IgD-negative memory B cell (primary cell): ENCODE results near the gene TFAP2E. TPM values are rescaled to one million over a fixed set of nuclear protein-coding genes. Genes with fewer than 3 reads are reported as not detected.

ENCODE experiments used
- H3K27ac Mint-ChIP-seq, 3 donors: one replicate each; pipeline ENCODE4 v1.8.0; 2020 to 2022; ENCODE audit warnings: mild to moderate bottlenecking in 3 of 3, mixed read lengths in 3 of 3, moderate library complexity in 1 of 3
- H3K27me3 Mint-ChIP-seq: one replicate; pipeline ENCODE4 v1.8.0; 2021; ENCODE audit warnings: mixed read lengths
- H3K36me3 Mint-ChIP-seq: one replicate; pipeline ENCODE4 v1.8.0; 2020; ENCODE audit warnings: mild to moderate bottlenecking, mixed read lengths
- H3K4me1 Mint-ChIP-seq, 3 donors: one replicate each; pipeline ENCODE4 v1.8.0; 2020 to 2022; ENCODE audit warnings: mixed read lengths in 3 of 3, mild to moderate bottlenecking in 1 of 3
- H3K4me3 Mint-ChIP-seq, 4 donors: one replicate each; pipeline ENCODE4 v1.8.0; 2020 to 2022; ENCODE audit warnings: mild to moderate bottlenecking in 4 of 4, mixed read lengths in 4 of 4, moderate library complexity in 3 of 4
- H3K9me3 Mint-ChIP-seq, 3 donors: one replicate each; pipeline ENCODE4 v1.8.0; 2020 to 2021; ENCODE audit warnings: mixed read lengths in 3 of 3, mild to moderate bottlenecking in 1 of 3
- polyA plus RNA-seq: library from polyadenylated mRNA; unstranded; fragments of 300-500 nt; fragmentation: Illumina TruSeq; gene quantifications from one replicate; pipeline ENCODE4 v1.2.3, GENCODE V29; 2021

TFAP2E gene
- polyA plus RNA-seq = 0.31 TPM

- Mint-ChIP-seq H3K4me3 (peak within 1 kb of the TSS in 2 of 4 donors; percentile 7 to 65), H3K36me3 (peaks cover 3% of the 10 kb centered on the region), H3K9me3 (peaks cover 0 to 2% (median 0%) of the 10 kb centered on the region in 3 donors), H3K27me3 (peaks cover 18% of the 10 kb centered on the region), H3K4me1 (peaks cover 8 to 12% (median 10%) of the 10 kb centered on the region in 3 donors), H3K27ac (peak within 1 kb of the TSS in 1 of 3 donors; percentile 19)
These were observed at the start of gene TFAP2E for GRCh38 chr1:35573198-35574124. Gene TFAP2E, plus strand, starts transcription at chr1:35573314. Its CDS starts 264 bp downstream, at chr1:35573578.

GRCh38 chr1:35524106-35524505 lies 49.0 kb upstream of the TFAP2E start:
- H3K36me3 Mint-ChIP-seq = peaks cover 13% of the 10 kb centered on the region
- H3K4me3 Mint-ChIP-seq = no peak overlapping the region
- peaks cover 2 to 12% (median 5%) of the 10 kb centered on the region in 3 donors for H3K4me1 Mint-ChIP-seq
- H3K27ac Mint-ChIP-seq = no peak overlapping the region
- H3K9me3 Mint-ChIP-seq = peaks cover 0 to 3% (median 0%) of the 10 kb centered on the region in 3 donors
- no peaks in the 10 kb centered on the region for H3K27me3 Mint-ChIP-seq

DNA sequence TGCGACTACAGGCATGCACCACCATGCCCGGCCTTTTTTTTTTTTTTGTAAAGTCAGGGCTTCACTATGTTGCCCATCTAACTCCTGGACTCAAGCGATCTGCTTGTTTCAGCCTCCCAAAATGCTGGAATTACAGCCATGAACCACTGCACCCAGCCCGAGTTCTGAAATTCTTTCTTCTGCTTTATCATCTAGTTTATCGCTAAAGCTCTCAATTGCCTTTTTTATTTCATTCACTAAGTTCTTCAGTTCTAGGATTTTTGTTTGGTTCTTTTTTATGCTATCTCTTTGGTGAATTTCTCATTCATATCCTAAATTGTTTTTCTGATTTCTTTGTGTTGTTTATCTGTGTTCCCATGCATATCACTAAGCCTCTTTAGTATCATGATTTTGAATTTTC lies 42.9 kb upstream of the TFAP2E start:
- Mint-ChIP-seq H3K27me3 (no peaks in the 10 kb centered on the region), H3K4me3 (no peak overlapping the region), H3K9me3 (peaks cover 0 to 5% (median 4%) of the 10 kb centered on the region in 3 donors), H3K36me3 (peaks cover 13% of the 10 kb centered on the region), H3K27ac (no peak overlapping the region), H3K4me1 (peaks cover 2 to 7% (median 5%) of the 10 kb centered on the region in 3 donors)

DNA sequence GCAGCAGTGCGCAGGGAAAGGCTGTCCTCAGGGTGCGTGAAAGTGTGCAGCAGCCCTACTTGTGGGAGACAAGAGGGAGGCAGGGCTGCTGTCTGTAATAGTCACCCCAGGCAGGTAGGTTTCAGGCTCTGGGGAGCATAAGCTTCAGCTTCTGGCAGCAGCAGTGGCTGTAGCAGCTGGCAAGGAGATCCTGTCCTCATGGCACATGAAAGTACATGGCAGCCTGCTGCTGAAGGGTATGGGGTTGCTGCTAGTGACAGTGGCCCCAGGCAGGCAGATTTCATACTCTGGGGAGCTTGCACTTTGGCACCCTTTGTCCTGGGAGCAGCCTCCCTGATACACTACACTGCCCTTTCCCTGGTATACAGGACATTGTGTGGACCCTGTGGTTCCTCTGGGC lies 42.2 kb upstream of the TFAP2E start:
- H3K9me3 Mint-ChIP-seq = peaks cover 0 to 5% (median 4%) of the 10 kb centered on the region in 3 donors
- H3K27ac Mint-ChIP-seq = no peak overlapping the region
- peaks cover 13% of the 10 kb centered on the region for H3K36me3 Mint-ChIP-seq
- no peak overlapping the region for H3K4me3 Mint-ChIP-seq
- H3K27me3 Mint-ChIP-seq = no peaks in the 10 kb centered on the region
- H3K4me1 Mint-ChIP-seq = peaks cover 3 to 13% (median 8%) of the 10 kb centered on the region in 3 donors

DNA sequence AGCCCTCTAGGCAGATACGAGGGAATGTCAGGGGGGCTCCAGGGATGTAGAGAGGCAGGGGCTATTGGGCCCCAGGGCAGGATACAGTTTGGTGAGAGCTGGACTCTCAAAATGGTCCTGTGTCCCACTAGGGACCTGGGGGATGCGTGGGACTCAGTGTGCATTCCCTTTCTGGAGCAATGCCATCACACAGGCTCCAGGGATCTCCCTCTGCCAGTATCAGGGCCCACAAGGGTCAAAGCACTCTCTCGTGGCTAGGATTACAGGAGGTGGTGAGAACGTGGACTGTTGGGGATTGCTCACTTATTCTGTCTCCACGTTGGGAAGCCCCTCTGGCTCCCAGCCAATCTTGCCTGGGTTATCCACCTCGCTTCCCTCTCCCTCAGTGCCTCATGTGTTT lies 41.7 kb upstream of the TFAP2E start:
- no peak overlapping the region for H3K27ac Mint-ChIP-seq
- peaks cover 4 to 13% (median 9%) of the 10 kb centered on the region in 3 donors for H3K4me1 Mint-ChIP-seq
- no peak overlapping the region for H3K4me3 Mint-ChIP-seq
- H3K27me3 Mint-ChIP-seq = no peaks in the 10 kb centered on the region
- peaks cover 0 to 5% (median 4%) of the 10 kb centered on the region in 3 donors for H3K9me3 Mint-ChIP-seq
- peaks cover 13% of the 10 kb centered on the region for H3K36me3 Mint-ChIP-seq

GRCh38 chr1:35532497-35533223 lies 40.5 kb upstream of the TFAP2E start:
- Mint-ChIP-seq H3K27me3 (no peaks in the 10 kb centered on the region), H3K4me3 (no peak overlapping the region), H3K4me1 (peaks cover 4 to 19% (median 11%) of the 10 kb centered on the region in 3 donors), H3K9me3 (peaks cover 0 to 5% (median 4%) of the 10 kb centered on the region in 3 donors), H3K27ac (no peak overlapping the region), H3K36me3 (peaks cover 13% of the 10 kb centered on the region)

GRCh38 chr1:35533586-35533985 lies 39.5 kb upstream of the TFAP2E start:
- peaks cover 5 to 25% (median 14%) of the 10 kb centered on the region in 3 donors for H3K4me1 Mint-ChIP-seq
- H3K27me3 Mint-ChIP-seq = no peaks in the 10 kb centered on the region
- peak overlapping the region in 1 of 4 donors; percentile 12 for H3K4me3 Mint-ChIP-seq
- peak overlapping the region in 1 of 3 donors; percentile 13 for H3K27ac Mint-ChIP-seq
- peaks cover 0 to 5% (median 4%) of the 10 kb centered on the region in 3 donors for H3K9me3 Mint-ChIP-seq
- H3K36me3 Mint-ChIP-seq = peaks cover 10% of the 10 kb centered on the region

DNA sequence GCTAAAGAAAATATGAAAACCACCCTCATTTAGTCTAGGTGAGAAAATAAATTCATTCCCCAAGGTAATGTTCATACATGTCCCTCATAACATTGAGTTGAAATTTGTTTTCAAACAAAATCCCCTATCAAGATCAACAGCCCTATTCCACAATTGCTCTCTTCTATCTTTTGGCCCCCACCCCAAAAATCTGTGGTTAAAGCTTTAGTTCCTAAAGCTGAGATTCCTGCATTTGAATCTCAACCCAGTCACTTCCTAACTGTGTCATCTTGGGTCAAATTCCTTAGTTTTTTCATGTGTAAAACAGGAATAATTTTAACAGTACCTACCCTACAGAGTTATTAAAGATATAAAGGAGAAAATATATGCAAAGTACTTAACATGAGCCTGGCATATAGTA lies 37.9 kb upstream of the TFAP2E start:
- H3K36me3 Mint-ChIP-seq = peaks cover 9% of the 10 kb centered on the region
- H3K4me3 Mint-ChIP-seq = no peak overlapping the region
- H3K4me1 Mint-ChIP-seq = peaks cover 22 to 38% (median 31%) of the 10 kb centered on the region in 3 donors
- no peak overlapping the region for H3K27ac Mint-ChIP-seq
- H3K27me3 Mint-ChIP-seq = no peaks in the 10 kb centered on the region
- H3K9me3 Mint-ChIP-seq = peaks cover 0 to 4% (median 3%) of the 10 kb centered on the region in 3 donors

DNA sequence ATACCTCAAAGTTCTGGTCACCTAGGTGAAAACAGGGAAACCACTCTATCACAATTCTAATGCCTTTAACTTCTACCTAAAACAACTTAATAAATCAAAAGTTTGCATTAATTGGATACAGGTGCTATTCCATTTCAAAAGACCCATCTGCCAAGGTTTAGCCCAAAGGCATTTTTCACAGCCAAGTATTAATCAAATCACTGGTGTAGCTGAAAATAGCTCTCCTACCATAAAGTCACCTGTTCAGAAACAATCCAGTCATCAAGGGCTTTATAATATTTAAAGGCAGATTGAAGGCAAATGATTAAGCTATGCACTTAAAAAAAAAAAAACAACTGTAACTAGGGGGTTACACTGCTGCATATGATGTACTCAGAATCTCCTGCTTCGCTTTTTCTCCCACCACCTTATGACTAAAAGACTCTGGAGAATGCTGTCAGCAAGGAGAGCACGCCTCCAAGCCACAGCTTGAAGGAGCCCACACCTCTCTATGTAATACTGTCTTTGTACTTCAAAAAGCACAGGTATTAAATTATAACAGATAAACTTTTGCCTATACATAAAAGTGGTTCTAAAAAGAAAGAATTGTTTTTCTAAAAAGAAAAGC lies 36.5 kb upstream of the TFAP2E start:
- peaks cover 4% of the 10 kb centered on the region for H3K36me3 Mint-ChIP-seq
- H3K4me3 Mint-ChIP-seq = peak overlapping the region in 1 of 4 donors; percentile 31
- H3K9me3 Mint-ChIP-seq = no peaks in the 10 kb centered on the region
- H3K27ac Mint-ChIP-seq = no peak overlapping the region
- H3K27me3 Mint-ChIP-seq = no peaks in the 10 kb centered on the region
- peaks cover 23 to 42% (median 31%) of the 10 kb centered on the region in 3 donors for H3K4me1 Mint-ChIP-seq

GRCh38 chr1:35537806-35538205 lies 35.3 kb upstream of the TFAP2E start:
- H3K27me3 Mint-ChIP-seq = no peaks in the 10 kb centered on the region
- H3K36me3 Mint-ChIP-seq = peaks cover 2% of the 10 kb centered on the region
- no peak overlapping the region for H3K4me3 Mint-ChIP-seq
- H3K4me1 Mint-ChIP-seq = peaks cover 26 to 42% (median 36%) of the 10 kb centered on the region in 3 donors
- no peak overlapping the region for H3K27ac Mint-ChIP-seq
- no peaks in the 10 kb centered on the region for H3K9me3 Mint-ChIP-seq

- Mint-ChIP-seq H3K27ac (peak overlapping the region; percentile 4 to 97 (median 95)), H3K36me3 (no peaks in the 10 kb centered on the region), H3K4me1 (peaks cover 34 to 41% (median 38%) of the 10 kb centered on the region in 3 donors), H3K9me3 (no peaks in the 10 kb centered on the region), H3K27me3 (no peaks in the 10 kb centered on the region), H3K4me3 (peak overlapping the region; percentile 2 to 76 (median 64))
These were observed 33.9 kb upstream of the TFAP2E start for GRCh38 chr1:35539073-35539823.

- Mint-ChIP-seq H3K27me3 (no peaks in the 10 kb centered on the region), H3K4me1 (peaks cover 34 to 41% (median 40%) of the 10 kb centered on the region in 3 donors), H3K4me3 (peak overlapping the region in 2 of 4 donors; percentile 19 to 76), H3K9me3 (no peaks in the 10 kb centered on the region), H3K27ac (peak overlapping the region; percentile 4 to 97 (median 95)), H3K36me3 (no peaks in the 10 kb centered on the region)
These were observed 33.3 kb upstream of the TFAP2E start for GRCh38 chr1:35539824-35540261.

GRCh38 chr1:35544976-35545375 lies 28.1 kb upstream of the TFAP2E start:
- H3K4me1 Mint-ChIP-seq = peaks cover 30 to 33% (median 31%) of the 10 kb centered on the region in 3 donors
- peak overlapping the region in 1 of 4 donors; percentile 50 for H3K4me3 Mint-ChIP-seq
- no peaks in the 10 kb centered on the region for H3K27me3 Mint-ChIP-seq
- peak overlapping the region in 1 of 3 donors; percentile 39 for H3K27ac Mint-ChIP-seq
- no peaks in the 10 kb centered on the region for H3K36me3 Mint-ChIP-seq
- H3K9me3 Mint-ChIP-seq = no peaks in the 10 kb centered on the region

GRCh38 chr1:35546614-35547013 lies 26.5 kb upstream of the TFAP2E start:
- Mint-ChIP-seq H3K4me3 (no peak overlapping the region), H3K27me3 (no peaks in the 10 kb centered on the region), H3K4me1 (peaks cover 25 to 27% (median 26%) of the 10 kb centered on the region in 3 donors), H3K9me3 (no peaks in the 10 kb centered on the region), H3K27ac (no peak overlapping the region), H3K36me3 (no peaks in the 10 kb centered on the region)
